GM10266 (cell line): ENCODE measurements around the gene ACOX3.
A peak's percentile ranks its signal among the peaks of the same experiment; 100 is the strongest.

Source experiments
- DNase-seq: peaks from one replicate; pipeline ENCODE4 v3.0.0; 2012; ENCODE audit errors: extremely low spot score
- TF ChIP-seq, protein P1 (sequence below): IDR thresholded peaks from 2 replicates; pipeline ENCODE4 v1.5.1; 2012; ENCODE audit warnings: mild to moderate bottlenecking, low read depth; ENCODE audit not compliant: control insufficient read depth, insufficient read depth; ENCODE audit errors: missing control alignments

The ACOX3 gene

DNA sequence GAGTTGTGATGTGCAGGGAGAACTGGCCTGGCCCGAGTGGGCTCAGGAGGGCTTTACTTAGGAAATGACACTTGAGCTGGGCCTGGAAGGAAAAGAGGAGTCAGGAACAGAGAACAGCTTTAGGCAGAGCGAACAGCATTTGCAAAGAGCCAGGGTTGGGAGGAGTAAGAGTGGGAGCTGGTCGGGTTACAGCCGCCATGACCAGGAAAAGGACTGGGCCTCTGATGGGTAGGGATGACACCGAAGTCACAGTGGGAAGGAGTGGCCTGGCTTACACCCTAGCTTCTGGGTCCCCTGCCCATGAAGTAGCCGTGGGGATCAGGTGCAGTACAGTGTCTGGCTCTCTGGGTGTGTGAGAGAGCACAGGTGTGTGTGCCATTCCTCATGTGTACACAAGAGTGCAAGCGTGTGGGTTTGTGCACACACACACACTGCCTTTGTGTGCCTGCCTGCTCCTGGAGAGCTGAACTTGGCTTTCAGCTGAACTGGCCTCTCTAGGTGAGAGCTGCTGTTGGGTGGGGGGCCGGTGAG is 31.7 kb upstream of the ACOX3 start:
- DNase-seq, result no peak
- TF ChIP-seq, protein P1, sequence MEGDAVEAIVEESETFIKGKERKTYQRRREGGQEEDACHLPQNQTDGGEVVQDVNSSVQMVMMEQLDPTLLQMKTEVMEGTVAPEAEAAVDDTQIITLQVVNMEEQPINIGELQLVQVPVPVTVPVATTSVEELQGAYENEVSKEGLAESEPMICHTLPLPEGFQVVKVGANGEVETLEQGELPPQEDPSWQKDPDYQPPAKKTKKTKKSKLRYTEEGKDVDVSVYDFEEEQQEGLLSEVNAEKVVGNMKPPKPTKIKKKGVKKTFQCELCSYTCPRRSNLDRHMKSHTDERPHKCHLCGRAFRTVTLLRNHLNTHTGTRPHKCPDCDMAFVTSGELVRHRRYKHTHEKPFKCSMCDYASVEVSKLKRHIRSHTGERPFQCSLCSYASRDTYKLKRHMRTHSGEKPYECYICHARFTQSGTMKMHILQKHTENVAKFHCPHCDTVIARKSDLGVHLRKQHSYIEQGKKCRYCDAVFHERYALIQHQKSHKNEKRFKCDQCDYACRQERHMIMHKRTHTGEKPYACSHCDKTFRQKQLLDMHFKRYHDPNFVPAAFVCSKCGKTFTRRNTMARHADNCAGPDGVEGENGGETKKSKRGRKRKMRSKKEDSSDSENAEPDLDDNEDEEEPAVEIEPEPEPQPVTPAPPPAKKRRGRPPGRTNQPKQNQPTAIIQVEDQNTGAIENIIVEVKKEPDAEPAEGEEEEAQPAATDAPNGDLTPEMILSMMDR, result no peak

DNA sequence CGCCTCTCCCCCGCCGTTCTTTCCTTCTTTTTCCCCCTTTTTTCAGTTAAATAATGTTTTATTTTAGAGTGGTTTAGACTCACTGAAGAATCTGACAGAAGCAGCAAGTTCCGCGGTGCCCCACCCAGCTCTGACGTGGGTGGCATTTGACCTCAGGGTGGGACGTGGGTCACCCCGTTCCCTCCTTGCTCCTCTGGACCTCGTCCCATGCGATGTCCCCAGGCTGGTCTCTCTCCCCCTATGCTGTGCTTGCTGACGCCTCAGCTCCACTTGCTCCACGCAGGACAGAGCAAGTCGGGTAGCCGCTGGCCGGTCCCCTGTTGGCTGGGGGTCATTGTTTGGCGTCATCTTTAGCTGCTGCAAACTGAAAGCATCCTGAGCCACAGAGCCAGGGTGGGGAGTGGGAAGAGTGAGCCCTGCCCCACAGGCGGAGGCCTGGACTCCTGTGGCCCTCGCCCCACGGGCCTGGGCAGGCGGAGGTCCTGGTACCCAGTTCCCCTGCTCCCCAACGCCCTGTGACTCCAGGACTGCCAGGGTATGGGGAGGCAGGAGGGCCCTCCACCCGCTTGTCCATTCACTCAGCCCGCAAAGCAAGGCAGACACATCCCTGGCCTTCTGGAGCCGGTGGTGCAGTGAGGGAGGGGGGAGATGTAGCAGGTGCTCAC is 30.8 kb upstream of the ACOX3 start:
- TF ChIP-seq, protein P1, result no peak
- DNase-seq, result no peak

DNA sequence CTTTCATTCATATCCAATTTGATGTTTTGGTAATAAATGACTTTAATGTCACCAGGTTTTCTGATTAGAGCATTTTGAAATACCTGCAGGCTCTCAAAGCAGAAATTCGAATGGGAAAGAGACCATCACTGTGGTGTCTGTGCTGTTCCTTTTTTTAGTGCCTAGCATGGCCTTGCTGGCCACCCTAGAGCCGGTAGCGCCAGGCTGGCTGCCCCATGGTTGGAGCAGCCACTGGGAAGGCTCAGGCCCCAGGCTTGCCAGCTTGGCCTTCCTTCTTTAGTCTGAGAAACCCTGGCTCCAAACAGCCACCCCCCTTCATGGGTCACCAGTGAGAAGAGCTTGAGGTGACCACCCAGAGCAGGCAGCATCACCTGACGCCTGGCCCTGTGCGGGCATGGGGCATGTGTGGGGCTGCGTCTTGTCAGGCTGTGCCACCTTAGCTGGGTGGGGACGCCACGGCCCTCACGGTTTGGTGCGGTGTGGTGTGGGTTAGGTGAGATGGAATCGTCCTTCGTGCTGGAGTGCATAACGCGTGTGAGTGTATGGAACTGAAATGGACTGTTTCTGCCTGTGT is 30.0 kb upstream of the ACOX3 start:
- TF ChIP-seq, protein P1, result no peak

DNA sequence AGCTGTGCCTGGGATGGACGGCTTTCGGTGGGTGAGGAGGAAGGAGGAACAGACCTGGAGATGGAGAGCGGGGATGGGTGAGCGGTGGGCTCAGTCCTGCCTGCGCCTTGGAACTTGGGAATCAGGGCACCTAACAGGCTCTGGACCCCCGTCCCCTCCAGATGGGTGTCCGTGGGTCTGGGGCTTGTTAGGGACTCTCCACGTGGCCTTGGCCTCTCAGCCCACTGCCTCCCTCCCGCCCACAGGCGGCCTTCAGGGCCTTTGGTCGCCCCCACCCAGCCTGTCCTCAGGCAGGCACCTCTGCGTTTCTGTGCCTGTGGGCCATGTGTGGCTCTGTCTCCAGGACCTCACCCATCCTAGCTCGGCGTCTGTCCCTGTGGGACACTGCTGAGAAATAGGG is 29.0 kb upstream of the ACOX3 start:
- TF ChIP-seq, protein P1, result no peak
- no peak for DNase-seq

More for the DNA sequence above, 30.0 kb upstream of the ACOX3 start:
- no peak for DNase-seq

DNA sequence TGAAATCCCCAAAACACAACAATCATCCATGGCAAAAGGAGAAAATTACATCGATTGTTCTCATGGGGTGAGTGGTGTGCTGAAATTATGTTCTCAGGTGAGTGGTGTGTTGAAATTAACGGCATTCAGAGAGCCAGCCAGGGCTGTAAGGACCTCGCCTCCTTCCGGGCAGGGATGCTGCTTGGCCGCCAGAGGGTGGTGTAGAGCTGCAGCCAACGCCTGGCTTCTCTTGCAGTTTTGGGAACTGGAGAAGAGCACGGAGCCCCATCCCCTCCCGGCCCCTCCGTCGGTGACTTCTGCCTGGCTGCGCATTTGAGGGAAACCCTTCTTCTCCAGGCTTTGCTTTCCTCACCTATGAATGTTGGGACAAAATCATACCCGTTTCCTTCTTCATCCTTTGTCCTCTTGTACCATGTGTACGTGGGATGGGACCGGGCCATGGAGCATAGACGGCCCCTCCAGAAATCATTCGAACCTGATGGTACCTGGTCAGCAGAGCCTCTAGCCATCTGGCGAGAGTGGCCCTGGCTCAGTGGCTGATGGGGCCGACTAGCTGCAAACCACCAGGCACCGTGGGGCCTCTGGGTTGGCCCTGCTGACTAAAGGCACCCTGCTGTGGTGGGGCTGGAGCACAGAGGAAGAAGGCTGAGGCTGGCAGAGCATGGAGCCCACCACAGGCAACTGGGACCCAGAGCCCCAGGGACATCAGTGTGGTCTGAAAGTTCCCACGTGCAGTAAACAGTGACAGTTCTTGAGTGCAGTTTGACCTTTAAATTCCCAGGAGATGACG is 28.4 kb upstream of the ACOX3 start:
- TF ChIP-seq, protein P1, result peak; percentile 91
- peak; percentile 83 for DNase-seq

DNA sequence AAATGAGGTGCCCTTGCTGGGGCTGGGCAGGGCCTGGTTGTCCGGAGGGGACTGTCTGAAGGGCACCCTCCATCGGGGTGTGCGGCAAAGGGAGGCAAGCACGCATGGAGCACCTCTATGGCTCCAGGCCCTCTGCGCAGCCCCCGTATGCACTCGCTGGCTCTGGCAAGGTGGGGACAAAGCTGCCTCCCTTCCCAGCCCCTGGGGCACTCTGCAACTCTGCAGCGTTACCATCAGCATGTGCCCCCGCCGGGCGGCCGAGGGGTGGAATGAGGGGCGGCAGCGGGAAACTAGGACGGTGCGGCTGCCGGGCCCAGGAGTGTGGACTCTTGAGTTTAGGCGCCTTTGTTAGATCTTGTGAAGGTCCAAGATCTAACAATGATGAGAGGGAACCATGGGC is 26.5 kb upstream of the ACOX3 start:
- TF ChIP-seq, protein P1, result no peak

More for the DNA sequence above, 26.5 kb upstream of the ACOX3 start:
- DNase-seq, result no peak
